ENCODE results near the gene BTN2A1. TPM values are rescaled to one million over a fixed set of nuclear protein-coding genes. Genes with fewer than 3 reads are reported as not detected.

Gene BTN2A1
- total RNA-seq, 1 donor from 2014 or later = 23.8 TPM

DNA sequence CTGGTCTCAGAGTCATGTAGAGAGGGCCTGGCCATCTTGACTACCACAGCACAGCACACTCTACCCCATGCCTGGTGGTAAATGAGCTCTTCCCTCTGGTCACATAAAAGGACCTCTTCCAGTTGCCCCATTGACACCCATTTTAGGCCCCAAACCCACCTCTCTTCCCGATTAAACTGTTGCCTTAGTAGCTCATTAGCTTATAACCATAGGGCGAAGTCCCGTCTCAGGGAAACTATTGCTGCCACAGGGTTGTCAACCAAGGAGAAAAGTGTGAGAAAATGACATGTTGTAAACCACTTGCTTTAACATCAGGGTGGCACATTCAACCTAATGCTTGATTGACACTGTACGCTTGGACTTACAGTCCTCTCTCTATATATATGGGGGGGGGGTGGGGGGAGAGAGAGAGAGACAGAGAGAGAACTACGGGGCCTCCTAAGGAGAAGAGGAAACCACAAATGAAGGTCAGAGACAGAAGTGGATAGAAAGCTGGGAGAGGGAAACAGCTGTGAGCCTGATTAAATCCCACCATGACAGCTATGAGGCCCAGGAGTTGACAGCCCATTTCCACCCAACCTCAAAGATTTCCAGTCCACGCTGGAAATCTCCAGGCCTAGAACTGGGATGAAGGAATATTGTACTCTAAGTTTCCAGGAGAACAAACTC, 27.5 kb downstream of the BTN2A1 start:
- H3K36me3 Mint-ChIP-seq = no peaks in the 10 kb centered on the region

GRCh38 chr6:26486358-26486757, 28.6 kb downstream of the BTN2A1 start:
- no peak for DNase-seq (ENCODE audit: extremely low spot score, unreplicated experiment)
- Mint-ChIP-seq H3K36me3 (no peaks in the 10 kb centered on the region), H3K9me3 (no peaks in the 10 kb centered on the region), H3K4me3 (no peak overlapping the region), H3K27ac (no peak overlapping the region), H3K27me3 (no peaks in the 10 kb centered on the region), H3K4me1 (ENCODE audit: unreplicated experiment) (no peaks in the 10 kb centered on the region)
- TF ChIP-seq CTCF (conservative IDR thresholded peaks at IDR 0.05) = no peak

More for the DNA sequence above, 27.5 kb downstream of the BTN2A1 start:
- DNase-seq (ENCODE audit: extremely low spot score, unreplicated experiment) = no peak
- H3K4me3 Mint-ChIP-seq = no peak overlapping the region
- no peak for TF ChIP-seq CTCF (conservative IDR thresholded peaks at IDR 0.05)
- H3K27me3 Mint-ChIP-seq = no peaks in the 10 kb centered on the region
- no peak overlapping the region for H3K27ac Mint-ChIP-seq
- H3K9me3 Mint-ChIP-seq = no peaks in the 10 kb centered on the region
- no peaks in the 10 kb centered on the region for H3K4me1 Mint-ChIP-seq (ENCODE audit: unreplicated experiment)

DNA sequence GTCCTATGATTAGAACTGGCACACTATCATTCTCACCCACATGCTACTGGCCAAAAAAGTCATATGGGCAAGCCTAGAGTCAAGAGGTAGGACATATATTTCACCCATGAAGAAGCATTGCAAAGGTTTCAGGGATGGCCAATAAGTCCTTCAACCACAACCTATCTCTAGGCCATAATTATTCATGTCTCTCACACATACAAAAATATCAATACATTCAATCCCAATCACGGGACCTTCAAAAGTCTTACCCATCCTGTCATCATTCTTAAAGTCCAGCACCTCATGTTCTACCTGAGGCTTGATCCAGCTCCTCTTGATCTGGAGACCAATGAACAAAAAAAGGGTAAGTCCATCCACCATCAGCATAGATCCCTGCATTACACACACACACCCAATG, 29.7 kb downstream of the BTN2A1 start:
- Mint-ChIP-seq H3K4me3 (no peak overlapping the region), H3K4me1 (ENCODE audit: unreplicated experiment) (no peaks in the 10 kb centered on the region), H3K9me3 (no peaks in the 10 kb centered on the region), H3K27ac (no peak overlapping the region), H3K27me3 (no peaks in the 10 kb centered on the region), H3K36me3 (no peaks in the 10 kb centered on the region)
- TF ChIP-seq CTCF (conservative IDR thresholded peaks at IDR 0.05) = no peak
- DNase-seq (ENCODE audit: extremely low spot score, unreplicated experiment) = no peak

GRCh38 chr6:26489996-26490964, 32.5 kb downstream of the BTN2A1 start:
- no peaks in the 10 kb centered on the region for H3K4me1 Mint-ChIP-seq (ENCODE audit: unreplicated experiment)
- H3K27ac Mint-ChIP-seq = peak overlapping the region; percentile 59
- H3K27me3 Mint-ChIP-seq = peaks cover 4% of the 10 kb centered on the region
- no peak for TF ChIP-seq CTCF (conservative IDR thresholded peaks at IDR 0.05)
- no peaks in the 10 kb centered on the region for H3K9me3 Mint-ChIP-seq
- H3K36me3 Mint-ChIP-seq = no peaks in the 10 kb centered on the region
- no peak for DNase-seq (ENCODE audit: extremely low spot score, unreplicated experiment)
- H3K4me3 Mint-ChIP-seq = peak overlapping the region; percentile 9

GRCh38 chr6:26491604-26492003, 33.8 kb downstream of the BTN2A1 start:
- Mint-ChIP-seq H3K27ac (no peak overlapping the region), H3K4me3 (no peak overlapping the region), H3K27me3 (peaks cover 4% of the 10 kb centered on the region), H3K36me3 (no peaks in the 10 kb centered on the region), H3K9me3 (no peaks in the 10 kb centered on the region), H3K4me1 (ENCODE audit: unreplicated experiment) (no peaks in the 10 kb centered on the region)
- no peak for DNase-seq (ENCODE audit: extremely low spot score, unreplicated experiment)
- TF ChIP-seq CTCF (conservative IDR thresholded peaks at IDR 0.05) = no peak
